MM.1S (cell line): Measurements from ENCODE around the gene PELI1.

ENCODE experiments used
- DNase-seq: peaks from one replicate; pipeline ENCODE4 v3.0.0-alpha.2; 2015
- H2AFZ ChIP-seq: fragments of 300-600 bp; sonication (generic); 2 replicates; pipeline ENCODE4 v1.6.0; 2016; ENCODE audit warnings: antibody characterized with exemption, low read length
- H3F3A ChIP-seq: fragments of 300-600 bp; sonication (generic); 2 replicates; pipeline ENCODE4 v1.6.1; 2016; ENCODE audit warnings: mild to moderate bottlenecking, antibody characterized with exemption, low read length, moderate library complexity, mixed read lengths; ENCODE audit not compliant: insufficient read depth
- H3K27ac ChIP-seq: fragments of 300-600 bp; sonication (generic); 2 replicates; pipeline ENCODE4 v1.5.1; 2016; ENCODE audit warnings: mild to moderate bottlenecking, low read length
- H3K27me3 ChIP-seq: fragments of 300-600 bp; sonication (generic); replicated peaks from 2 replicates; pipeline ENCODE4 v1.6.0; 2016; ENCODE audit warnings: low read length; ENCODE audit not compliant: insufficient read depth
- H3K36me3 ChIP-seq: fragments of 300-600 bp; sonication (generic); replicated peaks from 2 replicates; pipeline ENCODE4 v1.6.1; 2016; ENCODE audit warnings: mild to moderate bottlenecking, low read length, mixed read lengths; ENCODE audit not compliant: insufficient read depth
- H3K4me1 ChIP-seq: fragments of 300-600 bp; sonication (generic); 2 replicates; pipeline ENCODE4 v1.6.1; 2016; ENCODE audit warnings: low read length, mixed read lengths
- H3K4me2 ChIP-seq: fragments of 300-600 bp; sonication (generic); 2 replicates; pipeline ENCODE4 v1.6.0; 2016; ENCODE audit warnings: low read depth, low read length
- H3K4me3 ChIP-seq: fragments of 300-600 bp; sonication (generic); 2 replicates; pipeline ENCODE4 v1.5.1; 2016; ENCODE audit warnings: low read length, mixed read lengths
- H3K79me2 ChIP-seq: fragments of 300-600 bp; sonication (generic); 2 replicates; pipeline ENCODE4 v1.6.1; 2016; ENCODE audit warnings: mixed run types, low read length, mixed read lengths
- H3K9ac ChIP-seq: fragments of 300-600 bp; sonication (generic); 2 replicates; pipeline ENCODE4 v1.6.1; 2016; ENCODE audit warnings: low read length, mixed read lengths
- H3K9me2 ChIP-seq: fragments of 300-600 bp; sonication (generic); replicated peaks from 2 replicates; pipeline ENCODE4 v1.6.1; 2016; ENCODE audit warnings: mild to moderate bottlenecking, low read length, mixed read lengths; ENCODE audit not compliant: insufficient read depth
- H3K9me3 ChIP-seq: fragments of 300-600 bp; sonication (generic); replicated peaks from 2 replicates; pipeline ENCODE4 v1.6.1; 2016; ENCODE audit warnings: mild to moderate bottlenecking, low read length, mixed read lengths; ENCODE audit not compliant: insufficient read depth
- H4K20me1 ChIP-seq: fragments of 300-600 bp; sonication (generic); 2 replicates; pipeline ENCODE4 v1.6.1; 2016; ENCODE audit warnings: mild to moderate bottlenecking, low read length, moderate library complexity, mixed read lengths; ENCODE audit not compliant: insufficient read depth
- CTCF ChIP-seq: fragments of 300-600 bp; sonication (generic); IDR thresholded peaks from 2 replicates; pipeline ENCODE4 v1.5.1; 2016; ENCODE audit warnings: antibody characterized with exemption, low read length, mixed read lengths
- EZH2 ChIP-seq: fragments of 300-600 bp; sonication (generic); optimal IDR thresholded peaks from 2 replicates; pipeline ENCODE3; 2017; ENCODE audit warnings: low read depth, mild to moderate bottlenecking, antibody characterized with exemption, low read length, mixed read lengths
- EZH2phosphoT487 ChIP-seq: fragments of 300-600 bp; sonication (generic); IDR thresholded peaks from 2 replicates; pipeline ENCODE4 v1.6.1; 2018; ENCODE audit warnings: antibody characterized with exemption, low read length

The PELI1 gene

GRCh38 chr2:64126601-64127000, 17.6 kb downstream of the PELI1 start:
- no peaks in the 10 kb centered on the region for H3K4me1 ChIP-seq
- H3K9me3 ChIP-seq = no peaks in the 10 kb centered on the region
- no peak overlapping the region for H2AFZ ChIP-seq
- H3K36me3 ChIP-seq = 0 out of 2 replicates have a peak, but pooled peaks cover 2% of the 10 kb centered on the region
- H4K20me1 ChIP-seq = peaks cover 12% of the 10 kb centered on the region; the same call in 1 of the 2 replicates
- no peak for DNase-seq
- no peak overlapping the region for H3K4me3 ChIP-seq
- H3F3A ChIP-seq = no peaks in the 10 kb centered on the region
- no peaks in the 10 kb centered on the region for H3K27me3 ChIP-seq
- H3K9ac ChIP-seq = no peak overlapping the region
- peaks cover 95% of the 10 kb centered on the region for H3K79me2 ChIP-seq
- H3K4me2 ChIP-seq = no peak overlapping the region
- H3K9me2 ChIP-seq = no peaks in the 10 kb centered on the region
- H3K27ac ChIP-seq = no peak overlapping the region
- TF ChIP-seq EZH2phosphoT487 = no peak
- no peak for TF ChIP-seq CTCF
- TF ChIP-seq EZH2 = no peak

- Histone ChIP-seq H3K79me2 (peaks cover 96% of the 10 kb centered on the region), H3F3A (no peaks in the 10 kb centered on the region), H3K4me2 (no peak overlapping the region), H3K36me3 (no peaks in the 10 kb centered on the region), H3K9me3 (no peaks in the 10 kb centered on the region), H4K20me1 (peaks cover 5% of the 10 kb centered on the region; the same call in 1 of the 2 replicates), H3K9me2 (no peaks in the 10 kb centered on the region), H3K27me3 (no peaks in the 10 kb centered on the region), H3K4me3 (no peak overlapping the region), H2AFZ (no peak overlapping the region), H3K4me1 (no peaks in the 10 kb centered on the region), H3K9ac (no peak overlapping the region), H3K27ac (no peak overlapping the region)
- DNase-seq = no peak
- TF ChIP-seq CTCF (no peak), EZH2 (no peak), EZH2phosphoT487 (no peak)
Observed at GRCh38 chr2:64124571-64124970, 19.6 kb downstream of the PELI1 start.

- Histone ChIP-seq H3K27ac (no peak overlapping the region), H3K27me3 (no peaks in the 10 kb centered on the region), H3K4me2 (no peak overlapping the region), H2AFZ (no peak overlapping the region), H3K9me2 (no peaks in the 10 kb centered on the region), H4K20me1 (0 out of 2 replicates have a peak, but pooled peaks cover 5% of the 10 kb centered on the region), H3K4me1 (no peaks in the 10 kb centered on the region), H3K9ac (no peak overlapping the region), H3F3A (no peaks in the 10 kb centered on the region), H3K4me3 (no peak overlapping the region), H3K36me3 (no peaks in the 10 kb centered on the region), H3K9me3 (no peaks in the 10 kb centered on the region), H3K79me2 (peaks cover 96% of the 10 kb centered on the region)
- TF ChIP-seq EZH2 (no peak), EZH2phosphoT487 (no peak), CTCF (no peak)
- no peak for DNase-seq
Observed at GRCh38 chr2:64124168-64124567, 20.1 kb downstream of the PELI1 start.
